Left colon (tissue), 2 donors: Measurements from ENCODE around the gene CALD1. TPM values are rescaled to one million over a fixed set of nuclear protein-coding genes. Genes with fewer than 3 reads are reported as not detected.
A peak's percentile ranks its signal among the peaks of the same experiment; 100 is the strongest.

Experiments used
- ATAC-seq: fragments of 200-7000 bp; cut with Tn5 transposase; one replicate; pipeline ENCODE4 v1.9.1; 2020; ENCODE audit warnings: mild to moderate bottlenecking, moderate library complexity
- DNase-seq, 2 donors: peaks; one replicate each; pipeline ENCODE4 v3.0.0-alpha.2; 2020
- intact Hi-C, 2 donors: fragments of 100-400 bp; cut with DNase I in 1 of 2; cut with micrococcal nuclease in 1 of 2; formaldehyde crosslinking; loops; one replicate each; pipeline versions ENCODE4 v1.11.2 to v1.14.0; 2022; cut with DNase I, micrococcal nuclease
- total RNA-seq, 2 donors: library from RNA; stranded (reverse); fragmentation: NEBNext Ultra II Directional; extraction: Animal tissue kit (Norgen Biotek cat#: 25700); gene quantifications; one replicate each; pipeline ENCODE4 v1.2.1, GENCODE V29; 2021
- donor health status: DM: no; HTN: no; CAD: no.
- donor health status: DM: yes; HTN: yes; CAD: no.

CALD1 gene
- total RNA-seq, 2 donors from 2014 or later = 36.7 to 161 TPM

- ATAC-seq (no peak), DNase-seq (no peak)
- intact Hi-C loops = no loop called here
These were observed 4.0 kb downstream of the CALD1 start for GRCh38 chr7:134783294-134784069.

- ATAC-seq (no peak), DNase-seq (no peak)
- intact Hi-C loops = no loop called here
These were observed 5.0 kb downstream of the CALD1 start for GRCh38 chr7:134784251-134785049.

GRCh38 chr7:134785842-134786241 lies 6.4 kb downstream of the CALD1 start:
- intact Hi-C loops = no loop called here
- no peak for DNase-seq

GRCh38 chr7:134787064-134787463 lies 7.6 kb downstream of the CALD1 start:
- no peak for DNase-seq
- intact Hi-C loops = no loop called here
- no peak for ATAC-seq

More at GRCh38 chr7:134785842-134786241, 6.4 kb downstream of the CALD1 start:
- ATAC-seq = no peak

GRCh38 chr7:134787720-134788119 lies 8.3 kb downstream of the CALD1 start:
- no peak for DNase-seq
- intact Hi-C loops = no loop called here
- ATAC-seq = no peak

GRCh38 chr7:134788191-134788590 lies 8.8 kb downstream of the CALD1 start:
- ATAC-seq = no peak
- intact Hi-C loops = no loop called here
- DNase-seq = no peak

GRCh38 chr7:134789967-134790685 lies 10.7 kb downstream of the CALD1 start:
- peak in 1 of 2 donors; percentile 38 for DNase-seq

GRCh38 chr7:134792968-134793367 lies 13.5 kb downstream of the CALD1 start:
- no peak for DNase-seq

More at GRCh38 chr7:134789967-134790685, 10.7 kb downstream of the CALD1 start:
- intact Hi-C loops = no loop called here
- ATAC-seq = peak; percentile 32

GRCh38 chr7:134795231-134795630 lies 15.8 kb downstream of the CALD1 start:
- intact Hi-C loops = no loop called here
- ATAC-seq = no peak
- no peak for DNase-seq

More at GRCh38 chr7:134792968-134793367, 13.5 kb downstream of the CALD1 start:
- no peak for ATAC-seq
- intact Hi-C loops = no loop called here

- intact Hi-C loops = no loop called here
- ATAC-seq (no peak), DNase-seq (no peak)
These were observed 18.7 kb downstream of the CALD1 start for GRCh38 chr7:134798155-134798554.

- ATAC-seq (no peak), DNase-seq (no peak)
- intact Hi-C loops = no loop called here
These were observed 19.9 kb downstream of the CALD1 start for GRCh38 chr7:134799377-134799776.

GRCh38 chr7:134802762-134803161 lies 23.3 kb downstream of the CALD1 start:
- ATAC-seq (no peak), DNase-seq (no peak)
- intact Hi-C loops = no loop called here

- no peak for ATAC-seq
- intact Hi-C loops = no loop called here
- no peak for DNase-seq
These were observed 24.9 kb downstream of the CALD1 start for GRCh38 chr7:134804351-134804750.

- DNase-seq (no peak), ATAC-seq (no peak)
- intact Hi-C loops = no loop called here
These were observed 25.4 kb downstream of the CALD1 start for GRCh38 chr7:134804854-134805253.

GRCh38 chr7:134806197-134806596 lies 26.8 kb downstream of the CALD1 start:
- ATAC-seq (no peak), DNase-seq (no peak)
- intact Hi-C loops = no loop called here

GRCh38 chr7:134809616-134810015 lies 30.2 kb downstream of the CALD1 start:
- DNase-seq (no peak), ATAC-seq (no peak)
- intact Hi-C loops = no loop called here

GRCh38 chr7:134811765-134812164 lies 32.3 kb downstream of the CALD1 start:
- no peak for DNase-seq
- ATAC-seq = no peak
- intact Hi-C loops = no loop called here

GRCh38 chr7:134813663-134814396 lies 34.4 kb downstream of the CALD1 start:
- no peak for DNase-seq
- intact Hi-C loops = no loop called here
- no peak for ATAC-seq
